ENCODE results near the gene SYNE1.
"Not testable (repeated sequence)": the region's sequence is repeated elsewhere in the genome, so short reads cannot be mapped to it uniquely, and the experiment has no call there.

The SYNE1 gene

DNA sequence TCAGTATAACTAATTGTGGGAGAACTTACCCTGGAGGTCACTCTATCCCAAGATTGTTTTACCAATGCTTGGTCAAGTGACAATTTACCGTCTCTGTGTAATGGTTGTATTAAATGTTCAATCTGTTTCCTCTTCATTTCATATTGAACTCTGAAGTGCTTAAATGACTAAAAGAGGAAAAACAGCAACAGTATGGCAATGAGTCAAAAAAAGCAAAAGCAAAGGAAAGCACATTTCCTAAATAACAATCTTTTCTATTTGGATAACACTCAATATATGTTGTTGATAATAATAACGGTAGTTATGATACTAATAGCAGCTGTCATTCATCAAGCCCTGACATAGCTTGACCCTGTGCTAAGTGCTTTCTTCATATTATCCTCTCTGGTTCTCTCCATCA, 152.4 kb downstream of the SYNE1 start:
- no peak for DNase-seq

- no peak for DNase-seq
Measured at GRCh38 chr6:152482289-152482688, 154.9 kb downstream of the SYNE1 start.

DNA sequence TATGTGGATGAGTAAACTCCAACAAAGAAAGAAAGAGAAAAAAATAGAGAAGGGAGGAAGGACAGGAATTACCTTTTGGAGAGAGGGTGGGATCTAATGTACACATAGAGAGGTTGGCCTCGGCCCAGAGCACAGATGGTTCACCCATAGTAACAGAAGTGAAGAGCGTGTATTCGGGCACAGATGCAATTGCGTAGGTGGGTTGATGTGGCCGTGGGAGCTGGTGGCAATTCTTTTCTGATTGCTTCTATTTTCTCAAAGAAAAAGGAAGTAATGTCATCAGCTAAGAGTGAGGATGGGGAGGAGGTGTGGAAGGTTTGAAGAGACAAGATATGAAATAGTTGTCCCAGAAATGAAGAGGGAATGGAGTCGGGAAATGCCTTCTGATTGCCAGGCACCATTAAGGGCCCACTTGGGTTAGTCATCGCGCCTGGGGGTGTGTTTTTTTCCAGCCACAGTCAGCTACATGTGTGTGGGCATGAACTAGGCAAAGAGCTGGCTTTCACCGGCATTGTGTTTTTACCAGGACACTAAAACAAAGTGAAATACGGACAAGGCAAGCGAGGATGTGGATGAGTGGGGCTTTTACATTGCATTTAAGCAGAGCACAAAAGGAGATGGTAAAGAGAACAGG, 158.7 kb downstream of the SYNE1 start:
- DNase-seq: no peak

- DNase-seq: no peak
Measured at GRCh38 chr6:152474354-152474753, 162.8 kb downstream of the SYNE1 start.

DNA sequence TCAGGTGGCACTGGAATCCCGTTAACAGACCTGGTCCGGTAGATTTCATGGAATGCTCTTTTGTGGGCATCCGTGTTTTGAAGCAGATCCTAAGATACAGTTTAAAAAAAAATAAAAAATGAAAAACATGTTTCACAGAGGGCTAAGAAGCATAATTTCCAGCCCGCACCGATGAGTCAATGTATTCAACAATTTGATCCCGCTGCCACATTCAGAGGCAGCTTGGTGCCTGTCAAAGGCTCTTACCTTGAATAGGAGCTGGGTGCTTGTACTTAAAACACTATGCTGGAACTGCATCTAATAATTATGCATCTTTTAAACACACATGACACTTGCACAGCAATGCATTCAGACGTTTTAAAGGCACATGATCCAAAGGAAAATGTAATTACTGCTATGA, 164.8 kb downstream of the SYNE1 start:
- DNase-seq: no peak

- no peak for DNase-seq
Measured at GRCh38 chr6:152471456-152472265, 165.5 kb downstream of the SYNE1 start.

DNA sequence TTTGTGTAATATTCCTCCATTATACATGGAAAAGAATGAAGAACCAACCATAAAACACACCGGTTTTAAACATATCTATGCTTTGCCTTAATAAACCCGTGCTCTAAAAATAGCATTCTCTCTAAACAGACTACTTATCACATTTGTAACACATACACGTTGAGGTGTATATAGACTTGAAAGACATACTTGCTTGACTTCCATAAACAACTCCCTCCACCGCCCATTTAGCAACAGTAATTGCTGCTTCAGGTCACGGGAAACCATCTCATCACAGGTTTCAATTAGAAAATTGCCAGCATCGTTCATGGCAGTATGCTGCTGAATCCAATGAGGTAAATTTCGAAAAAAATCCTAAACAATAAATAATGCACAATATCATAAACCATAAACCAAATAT, 174.0 kb downstream of the SYNE1 start:
- DNase-seq: no peak

GRCh38 chr6:152462716-152463115, 174.4 kb downstream of the SYNE1 start:
- no peak for DNase-seq

DNA sequence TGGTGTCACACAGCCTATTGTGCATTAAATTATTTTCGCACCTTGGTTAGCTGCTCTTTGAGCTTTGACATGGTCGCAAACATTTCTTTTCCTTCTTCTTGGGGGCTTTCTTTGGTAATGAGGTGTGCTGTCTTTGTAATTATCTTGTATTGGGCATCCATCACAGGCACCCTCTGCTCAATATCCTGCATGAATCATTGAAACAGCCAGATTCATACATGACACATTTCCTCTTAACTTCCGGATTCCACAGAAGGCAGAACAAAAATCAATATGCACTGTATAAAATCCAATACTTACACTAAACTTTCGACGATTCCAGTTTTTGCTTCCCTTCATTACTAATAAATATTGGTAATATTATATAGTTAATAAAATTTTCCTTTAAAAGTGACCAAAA, 175.6 kb downstream of the SYNE1 start:
- no peak for DNase-seq

- no peak for DNase-seq
Measured at GRCh38 chr6:152458648-152459644, 178.2 kb downstream of the SYNE1 start.

GRCh38 chr6:152457949-152458624, 179.1 kb downstream of the SYNE1 start:
- DNase-seq: no peak

GRCh38 chr6:152454003-152454402, 183.2 kb downstream of the SYNE1 start:
- no peak for DNase-seq

GRCh38 chr6:152453421-152453820, 183.7 kb downstream of the SYNE1 start:
- no peak for DNase-seq

DNA sequence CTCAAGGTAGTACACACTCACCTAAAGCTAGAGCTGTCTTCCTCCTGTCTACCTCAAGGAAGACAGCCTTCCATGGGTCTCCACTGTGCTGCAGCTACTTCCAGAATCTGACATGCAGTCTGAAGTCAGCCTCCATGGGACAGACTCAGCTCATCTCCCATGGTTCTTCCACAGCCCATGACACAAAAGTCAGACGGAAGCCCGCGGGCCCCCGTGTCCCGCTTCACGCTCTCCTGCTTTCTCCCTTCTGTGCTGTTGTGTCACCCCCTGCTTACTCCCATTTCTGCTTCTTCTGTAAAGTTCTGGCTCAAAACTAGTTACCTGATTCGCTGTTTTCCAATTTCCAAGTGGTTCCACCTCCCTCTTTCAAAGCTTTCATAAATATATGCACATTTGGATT, 184.5 kb downstream of the SYNE1 start:
- no peak for DNase-seq

- no peak for DNase-seq
Measured at GRCh38 chr6:152450519-152450918, 186.6 kb downstream of the SYNE1 start.

DNA sequence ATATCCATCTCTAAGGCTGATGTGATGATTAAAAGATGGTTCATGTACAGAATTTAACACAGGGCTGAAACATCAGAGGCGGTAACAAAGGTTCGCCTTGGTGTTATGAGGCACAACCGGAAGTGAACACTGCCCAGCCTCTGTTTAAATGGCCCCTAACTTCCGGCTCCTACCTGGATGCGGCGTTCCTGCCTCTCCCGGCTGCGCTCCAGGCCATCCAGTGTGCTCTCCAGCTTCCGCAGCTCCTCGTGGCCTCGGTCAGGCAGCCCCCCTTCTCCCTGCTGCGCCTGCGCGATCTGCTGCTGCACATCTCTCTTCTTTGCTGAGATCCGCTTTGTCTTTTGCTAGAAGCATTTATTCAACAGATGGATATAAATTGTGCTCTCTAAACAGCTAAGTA, 195.3 kb downstream of the SYNE1 start:
- DNase-seq: no peak

- DNase-seq: no peak
Measured at GRCh38 chr6:152435816-152436215, 201.3 kb downstream of the SYNE1 start.

- DNase-seq: no peak
Measured at GRCh38 chr6:152432758-152433157, 204.4 kb downstream of the SYNE1 start.

- DNase-seq: no peak
Measured at GRCh38 chr6:152428126-152428525, 209.0 kb downstream of the SYNE1 start.

- no peak for DNase-seq
Measured at GRCh38 chr6:152426276-152426675, 210.9 kb downstream of the SYNE1 start.

- no peak for DNase-seq
Measured at GRCh38 chr6:152423216-152424103, 213.7 kb downstream of the SYNE1 start.

GRCh38 chr6:152421496-152421895, 215.7 kb downstream of the SYNE1 start:
- DNase-seq: not testable (repeated sequence)

Data from CD4-positive, alpha-beta T cell treated with Interferon gamma for 1 hour (primary cell).